GM19328 (cell line): ENCODE data around the gene FOXN1.
"Not testable (repeated sequence)": the region's sequence is repeated elsewhere in the genome, so short reads cannot be mapped to it uniquely, and the experiment has no call there.

Experiments
- ATAC-seq: cut with Tn5 transposase; IDR thresholded peaks from one replicate; pipeline ENCODE4 v1.9.1; 2021; ENCODE audit warnings: mild to moderate bottlenecking, moderate library complexity; ENCODE audit not compliant: unreplicated experiment

The FOXN1 gene

GRCh38 chr17:28505986-28506665 is at the start of gene FOXN1:
Gene FOXN1 (plus strand): TSS chr17:28506348. CDS start chr17:28523970, 17,622 bp downstream.
- no peak for ATAC-seq

- no peak for ATAC-seq
Observed at GRCh38 chr17:28457890-28458289, 48.3 kb upstream of the FOXN1 start.

- not testable (repeated sequence) for ATAC-seq
Observed at GRCh38 chr17:28458881-28459280, 47.3 kb upstream of the FOXN1 start.

GRCh38 chr17:28460901-28461300 is 45.2 kb upstream of the FOXN1 start:
- ATAC-seq: no peak

- no peak for ATAC-seq
Observed at GRCh38 chr17:28466001-28466400, 40.1 kb upstream of the FOXN1 start.

GRCh38 chr17:28466521-28467048 is 39.6 kb upstream of the FOXN1 start:
- ATAC-seq: no peak

GRCh38 chr17:28467456-28468025 is 38.6 kb upstream of the FOXN1 start:
- ATAC-seq: no peak

- not testable (repeated sequence) for ATAC-seq
Observed at GRCh38 chr17:28468033-28468735, 38.0 kb upstream of the FOXN1 start.

- ATAC-seq: no peak
Observed at GRCh38 chr17:28468781-28469180, 37.4 kb upstream of the FOXN1 start.

- no peak for ATAC-seq
Observed at GRCh38 chr17:28469376-28469775, 36.8 kb upstream of the FOXN1 start.

GRCh38 chr17:28470266-28470913 is 35.8 kb upstream of the FOXN1 start:
- ATAC-seq: no peak

GRCh38 chr17:28470914-28471366 is 35.2 kb upstream of the FOXN1 start:
- no peak for ATAC-seq

- ATAC-seq: no peak
Observed at GRCh38 chr17:28471531-28472342, 34.4 kb upstream of the FOXN1 start.

- no peak for ATAC-seq
Observed at GRCh38 chr17:28472871-28473497, 33.2 kb upstream of the FOXN1 start.

GRCh38 chr17:28473542-28473941 is 32.6 kb upstream of the FOXN1 start, which contains the start of gene SLC13A2:
Gene SLC13A2 (plus strand): TSS chr17:28473644. CDS start chr17:28473713, 69 bp downstream.
- no peak for ATAC-seq

- ATAC-seq: no peak
Observed at GRCh38 chr17:28474111-28474531, 32.0 kb upstream of the FOXN1 start.

GRCh38 chr17:28475151-28475900 is 30.8 kb upstream of the FOXN1 start:
- no peak for ATAC-seq

GRCh38 chr17:28476076-28476865 is 29.9 kb upstream of the FOXN1 start:
- ATAC-seq: no peak
